ENCODE measurements around the gene SMIM1. TPM values are rescaled to one million over a fixed set of nuclear protein-coding genes. Genes with fewer than 3 reads are reported as not detected.

Gene SMIM1
- total RNA-seq, 1 donor from 2014 or later = 0.72 TPM

GRCh38 chr1:3814771-3815561 is 42.4 kb downstream of the SMIM1 start:
- no peaks in the 10 kb centered on the region for H3K27me3 Mint-ChIP-seq (ENCODE audit: low read depth)
- no peaks in the 10 kb centered on the region for H3K9me3 Mint-ChIP-seq (ENCODE audit: low read depth)
- no peak overlapping the region for H3K27ac Mint-ChIP-seq (ENCODE audit: unreplicated experiment)
- TF ChIP-seq CTCF (IDR thresholded peaks at IDR 0.05) = no peak
- H3K4me1 Mint-ChIP-seq (ENCODE audit: low read depth) = peaks cover 17% of the 10 kb centered on the region
- peaks cover 20% of the 10 kb centered on the region for H3K36me3 Mint-ChIP-seq (ENCODE audit: low read depth)
- H3K4me3 Mint-ChIP-seq (ENCODE audit: unreplicated experiment) = no peak overlapping the region
- DNase-seq (ENCODE audit: low spot score) = peak; percentile 82

- Mint-ChIP-seq H3K4me3 (ENCODE audit: unreplicated experiment) (no peak overlapping the region), H3K9me3 (ENCODE audit: low read depth) (no peaks in the 10 kb centered on the region), H3K4me1 (ENCODE audit: low read depth) (peaks cover 16% of the 10 kb centered on the region), H3K36me3 (ENCODE audit: low read depth) (peaks cover 26% of the 10 kb centered on the region), H3K27me3 (ENCODE audit: low read depth) (no peaks in the 10 kb centered on the region), H3K27ac (ENCODE audit: unreplicated experiment) (no peak overlapping the region)
- peak; percentile 86 for DNase-seq (ENCODE audit: low spot score)
- TF ChIP-seq CTCF (IDR thresholded peaks at IDR 0.05) = no peak
Observed at GRCh38 chr1:3816331-3817137, 44.0 kb downstream of the SMIM1 start.

DNA sequence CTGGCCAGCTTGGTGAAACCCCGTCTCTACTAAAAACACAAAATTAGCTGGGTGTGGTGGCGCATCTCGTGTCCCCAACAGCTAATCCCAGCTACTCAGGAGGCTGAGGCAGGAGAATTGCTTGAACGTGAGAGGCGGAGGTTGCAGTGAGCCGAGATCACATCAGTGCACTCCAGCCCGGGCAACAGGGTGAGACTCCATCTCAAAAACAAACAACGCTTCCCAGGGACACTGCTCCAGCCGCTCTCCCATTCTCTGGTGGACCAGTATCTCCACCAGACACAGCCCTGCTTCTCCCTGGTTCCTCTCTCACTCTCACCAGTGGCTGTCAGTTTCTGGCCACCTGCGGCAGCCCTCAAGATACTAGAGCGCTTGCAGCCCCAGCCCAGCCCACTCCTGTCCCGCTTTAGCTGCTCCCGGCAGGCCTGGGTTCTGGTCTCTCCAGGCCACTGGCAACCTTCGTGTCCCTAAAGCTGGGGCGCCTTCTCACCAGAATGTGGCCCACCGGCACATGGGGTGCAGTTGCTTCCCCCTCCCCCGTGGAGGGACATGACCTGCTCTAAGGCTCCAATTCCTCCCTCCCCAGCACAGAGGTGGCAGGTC is 44.7 kb downstream of the SMIM1 start:
- H3K4me3 Mint-ChIP-seq (ENCODE audit: unreplicated experiment) = no peak overlapping the region
- no peak for TF ChIP-seq CTCF (IDR thresholded peaks at IDR 0.05)

DNA sequence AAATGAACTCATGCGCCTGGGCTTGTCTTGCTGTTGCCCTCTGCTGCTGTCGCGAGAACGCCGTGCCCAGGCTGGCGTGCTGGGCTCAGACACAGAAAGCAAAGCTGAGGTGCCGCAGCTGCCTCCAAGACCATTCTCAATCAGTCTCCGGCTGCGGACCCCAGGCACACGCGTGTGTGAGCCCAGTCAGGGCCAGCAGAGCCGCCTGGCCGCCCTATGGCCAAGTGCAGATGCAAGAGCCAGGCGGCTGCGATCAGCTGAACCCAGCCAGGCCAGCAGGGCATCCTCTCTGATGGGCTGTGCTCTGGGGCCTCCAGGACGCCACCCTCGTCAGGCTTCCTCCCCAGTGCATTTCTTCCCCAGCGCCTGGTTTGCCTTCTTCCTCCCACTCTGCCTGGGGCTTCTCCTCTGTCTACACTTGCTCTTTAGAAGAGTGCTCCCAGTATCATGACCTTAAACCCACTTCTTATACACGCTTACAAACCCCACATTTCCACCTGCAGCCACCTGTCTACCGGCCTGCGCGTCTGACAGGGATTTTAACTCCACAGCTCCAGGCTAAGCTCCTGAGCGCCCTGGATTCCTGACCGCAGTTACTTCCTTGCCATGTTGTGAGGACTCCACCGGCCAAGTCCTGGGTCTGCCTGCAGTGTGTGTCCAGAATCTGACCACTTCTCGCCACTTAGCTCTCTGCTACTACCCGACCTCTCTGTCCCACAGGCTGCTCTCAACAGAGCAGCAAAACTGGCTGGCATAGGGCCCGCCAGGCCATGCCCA is 45.5 kb downstream of the SMIM1 start:
- peaks cover 13% of the 10 kb centered on the region for H3K4me1 Mint-ChIP-seq (ENCODE audit: low read depth)
- H3K27me3 Mint-ChIP-seq (ENCODE audit: low read depth) = no peaks in the 10 kb centered on the region
- no peaks in the 10 kb centered on the region for H3K9me3 Mint-ChIP-seq (ENCODE audit: low read depth)
- TF ChIP-seq CTCF (IDR thresholded peaks at IDR 0.05) = no peak
- peaks cover 37% of the 10 kb centered on the region for H3K36me3 Mint-ChIP-seq (ENCODE audit: low read depth)
- no peak overlapping the region for H3K4me3 Mint-ChIP-seq (ENCODE audit: unreplicated experiment)
- peak; percentile 84 for DNase-seq (ENCODE audit: low spot score)
- no peak overlapping the region for H3K27ac Mint-ChIP-seq (ENCODE audit: unreplicated experiment)

More for the DNA sequence above, 44.7 kb downstream of the SMIM1 start:
- Mint-ChIP-seq H3K4me1 (ENCODE audit: low read depth) (peaks cover 13% of the 10 kb centered on the region), H3K9me3 (ENCODE audit: low read depth) (no peaks in the 10 kb centered on the region), H3K27ac (ENCODE audit: unreplicated experiment) (no peak overlapping the region), H3K36me3 (ENCODE audit: low read depth) (peaks cover 33% of the 10 kb centered on the region), H3K27me3 (ENCODE audit: low read depth) (no peaks in the 10 kb centered on the region)
- DNase-seq (ENCODE audit: low spot score) = peak; percentile 86
